Hepatocyte (in vitro differentiated cells): Measurements from ENCODE around the gene PLA2G1B.

Experiments
- EZH2 ChIP-seq: fragments of 200-600 bp; sonication (generic); IDR thresholded peaks from 2 replicates; pipeline ENCODE4 v1.6.1; 2016; ENCODE audit warnings: antibody characterized with exemption, mild to moderate bottlenecking, borderline replicate concordance
- EZH2phosphoT487 ChIP-seq: fragments of 200-600 bp; sonication (generic); IDR thresholded peaks from one replicate; pipeline ENCODE4 v1.6.1; 2018; ENCODE audit warnings: antibody characterized with exemption, mild to moderate bottlenecking, low read depth, moderate library complexity; ENCODE audit not compliant: unreplicated experiment, severe bottlenecking
- TF ChIP-seq, protein P1 (sequence below): fragments of 200-600 bp; sonication (generic); IDR thresholded peaks from 2 replicates; pipeline ENCODE4 v1.5.1; 2016; ENCODE audit warnings: antibody characterized with exemption, mild to moderate bottlenecking; ENCODE audit not compliant: poor library complexity

DNA sequence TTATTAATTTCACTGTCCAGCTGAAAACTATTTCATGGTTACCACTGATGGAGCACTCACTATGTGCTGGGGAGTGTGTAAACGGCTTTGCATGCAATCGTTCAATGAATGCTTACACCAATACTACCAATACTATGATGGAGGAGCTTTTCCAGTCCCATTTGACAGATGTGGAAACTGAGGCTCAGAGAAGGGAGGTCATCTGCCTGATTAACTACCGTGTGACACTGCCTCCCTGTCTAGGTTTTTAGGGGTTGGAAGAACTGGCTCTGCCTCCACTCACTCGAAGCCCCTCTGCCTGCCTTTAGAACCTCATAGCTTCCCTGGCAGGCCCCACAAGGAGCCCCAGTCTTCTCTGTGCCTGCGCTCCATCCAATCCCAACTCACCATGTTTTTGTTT, 29.5 kb upstream of the PLA2G1B start:
- TF ChIP-seq, protein P1, sequence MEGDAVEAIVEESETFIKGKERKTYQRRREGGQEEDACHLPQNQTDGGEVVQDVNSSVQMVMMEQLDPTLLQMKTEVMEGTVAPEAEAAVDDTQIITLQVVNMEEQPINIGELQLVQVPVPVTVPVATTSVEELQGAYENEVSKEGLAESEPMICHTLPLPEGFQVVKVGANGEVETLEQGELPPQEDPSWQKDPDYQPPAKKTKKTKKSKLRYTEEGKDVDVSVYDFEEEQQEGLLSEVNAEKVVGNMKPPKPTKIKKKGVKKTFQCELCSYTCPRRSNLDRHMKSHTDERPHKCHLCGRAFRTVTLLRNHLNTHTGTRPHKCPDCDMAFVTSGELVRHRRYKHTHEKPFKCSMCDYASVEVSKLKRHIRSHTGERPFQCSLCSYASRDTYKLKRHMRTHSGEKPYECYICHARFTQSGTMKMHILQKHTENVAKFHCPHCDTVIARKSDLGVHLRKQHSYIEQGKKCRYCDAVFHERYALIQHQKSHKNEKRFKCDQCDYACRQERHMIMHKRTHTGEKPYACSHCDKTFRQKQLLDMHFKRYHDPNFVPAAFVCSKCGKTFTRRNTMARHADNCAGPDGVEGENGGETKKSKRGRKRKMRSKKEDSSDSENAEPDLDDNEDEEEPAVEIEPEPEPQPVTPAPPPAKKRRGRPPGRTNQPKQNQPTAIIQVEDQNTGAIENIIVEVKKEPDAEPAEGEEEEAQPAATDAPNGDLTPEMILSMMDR: no peak
- TF ChIP-seq EZH2phosphoT487 (no peak), EZH2 (no peak)
